ENCODE results near the gene BTN3A1. TPM values are rescaled to one million over a fixed set of nuclear protein-coding genes. Genes with fewer than 3 reads are reported as not detected.
"Not testable (repeated sequence)": the region's sequence is repeated elsewhere in the genome, so short reads cannot be mapped to it uniquely, and the experiment has no call there.

Gene BTN3A1
- total RNA-seq, 4 donors from 2014 or later: 2.5 to 3.5 (median 3.1) TPM

GRCh38 chr6:26415791-26416190 lies 13.7 kb downstream of the BTN3A1 start:
- Histone ChIP-seq H3K4me3 (no peak overlapping the region), H3K36me3 (no peaks in the 10 kb centered on the region), H3K9me3 (no peaks in the 10 kb centered on the region), H3K27ac (no peak overlapping the region), H3K4me1 (peaks cover 3 to 6% of the 10 kb centered on the region in 2 donors), H3K27me3 (no peaks in the 10 kb centered on the region)
- TF ChIP-seq CTCF (IDR thresholded peaks at IDR 0.05 in 4 of 5, conservative IDR thresholded peaks at IDR 0.05 in 1 of 5) (no peak), POLR2A (IDR thresholded peaks at IDR 0.05) (no peak)
- intact Hi-C loops (cut with DNase I; ENCODE audit: low total_unique reads) (no loop called here), in situ Hi-C loops (cut with MboI; ENCODE audit: low sequenced_read_pairs in 4 of 4) (no loop called here)
- ATAC-seq: no peak
- DNase-seq: no peak

- Histone ChIP-seq H3K27me3 (no peaks in the 10 kb centered on the region), H3K27ac (no peak overlapping the region), H3K4me3 (no peak overlapping the region), H3K4me1 (peaks cover 5 to 8% of the 10 kb centered on the region in 2 donors), H3K36me3 (no peaks in the 10 kb centered on the region), H3K9me3 (no peaks in the 10 kb centered on the region)
- intact Hi-C loops (cut with DNase I; ENCODE audit: low total_unique reads): no loop called here
- no peak for ATAC-seq
- no peak for TF ChIP-seq CTCF (IDR thresholded peaks at IDR 0.05 in 4 of 5, conservative IDR thresholded peaks at IDR 0.05 in 1 of 5)
- TF ChIP-seq POLR2A (IDR thresholded peaks at IDR 0.05): no peak
- DNase-seq: no peak
- in situ Hi-C loops (cut with MboI; ENCODE audit: low sequenced_read_pairs in 4 of 4): no loop called here
Measured at GRCh38 chr6:26416288-26416687, 14.2 kb downstream of the BTN3A1 start.

- intact Hi-C loops (cut with DNase I; ENCODE audit: low total_unique reads): not testable (repeated sequence)
Measured at GRCh38 chr6:26418077-26418476, 16.0 kb downstream of the BTN3A1 start.

GRCh38 chr6:26418795-26419194 lies 16.7 kb downstream of the BTN3A1 start:
- H3K4me3 ChIP-seq; in situ Hi-C loops (cut with MboI; ENCODE audit: low sequenced_read_pairs in 4 of 4); H3K36me3 ChIP-seq; intact Hi-C loops (cut with DNase I; ENCODE audit: low total_unique reads); H3K27ac ChIP-seq; H3K9me3 ChIP-seq; DNase-seq; H3K27me3 ChIP-seq; ATAC-seq: not testable (repeated sequence)
- H3K4me1 ChIP-seq: peaks cover 8 to 16% of the 10 kb centered on the region in 2 donors

More at GRCh38 chr6:26418077-26418476, 16.0 kb downstream of the BTN3A1 start:
- DNase-seq; H3K27me3 ChIP-seq; H3K27ac ChIP-seq; H3K36me3 ChIP-seq; H3K9me3 ChIP-seq; ATAC-seq; in situ Hi-C loops (cut with MboI; ENCODE audit: low sequenced_read_pairs in 4 of 4); H3K4me3 ChIP-seq: not testable (repeated sequence)
- H3K4me1 ChIP-seq: peaks cover 8 to 13% of the 10 kb centered on the region in 2 donors

GRCh38 chr6:26420688-26421171 lies 18.7 kb downstream of the BTN3A1 start:
- no peak for DNase-seq
- Histone ChIP-seq H3K4me3 (peak overlapping the region; percentile 84 to 95 (median 91)), H3K4me1 (peaks cover 8 to 22% of the 10 kb centered on the region in 2 donors), H3K36me3 (no peaks in the 10 kb centered on the region), H3K9me3 (no peaks in the 10 kb centered on the region), H3K27ac (peak overlapping the region; percentile 86 to 90 (median 87)), H3K27me3 (no peaks in the 10 kb centered on the region)
- in situ Hi-C loops (cut with MboI; ENCODE audit: low sequenced_read_pairs in 4 of 4): no loop called here
- intact Hi-C loops (cut with DNase I; ENCODE audit: low total_unique reads): loop anchor here (1.0 kb wide), 1 partner anchor 18 kb away; the partner anchor contains the start of gene BTN3A1
- TF ChIP-seq POLR2A (IDR thresholded peaks at IDR 0.05) (no peak), CTCF (IDR thresholded peaks at IDR 0.05 in 4 of 5, conservative IDR thresholded peaks at IDR 0.05 in 1 of 5) (no peak)
- ATAC-seq: peak; percentile 45 to 64
